Right kidney (tissue), 9 donors: Measurements from ENCODE around the gene ANKRD13A.
A peak's percentile ranks its signal among the peaks of the same experiment; 100 is the strongest.

Experiments
- DNase-seq: peaks from one replicate; pipeline ENCODE4 v3.0.0-alpha.2; 2016
- long read RNA-seq, 8 donors: transcript quantifications; one replicate each; lab custom pipeline, GENCODE V29; 2026

ANKRD13A gene
- long read RNA-seq, donor 1, full-length matches to known transcripts = 6 of 6 reads
- long read RNA-seq, donor 1, partial matches to known transcripts = 0 of 6 reads
- long read RNA-seq, donor 1, other reads (novel, unspliced or antisense) = 0 of 6 reads
- long read RNA-seq, donor 2, full-length matches to known transcripts = 4 of 43 reads
- long read RNA-seq, donor 2, partial matches to known transcripts = 20 of 43 reads
- long read RNA-seq, donor 2, other reads (novel, unspliced or antisense) = 19 of 43 reads
- long read RNA-seq, donor 3, full-length matches to known transcripts = 1 of 12 reads
- long read RNA-seq, donor 3, partial matches to known transcripts = 0 of 12 reads
- long read RNA-seq, donor 3, other reads (novel, unspliced or antisense) = 11 of 12 reads
- long read RNA-seq, donor 4, full-length matches to known transcripts = 3 of 41 reads
- long read RNA-seq, donor 4, partial matches to known transcripts = 22 of 41 reads
- long read RNA-seq, donor 4, other reads (novel, unspliced or antisense) = 16 of 41 reads
- long read RNA-seq, donor 5 = 0 reads
- long read RNA-seq, donor 6, full-length matches to known transcripts = 3 of 3 reads
- long read RNA-seq, donor 6, partial matches to known transcripts = 0 of 3 reads
- long read RNA-seq, donor 6, other reads (novel, unspliced or antisense) = 0 of 3 reads
- long read RNA-seq, donor 7, full-length matches to known transcripts = 5 of 5 reads
- long read RNA-seq, donor 7, partial matches to known transcripts = 0 of 5 reads
- long read RNA-seq, donor 7, other reads (novel, unspliced or antisense) = 0 of 5 reads
- long read RNA-seq, donor 8, full-length matches to known transcripts = 4 of 54 reads
- long read RNA-seq, donor 8, partial matches to known transcripts = 36 of 54 reads
- long read RNA-seq, donor 8, other reads (novel, unspliced or antisense) = 14 of 54 reads

GRCh38 chr12:109998904-109999648 is at the start of gene ANKRD13A:
ANKRD13A (plus strand) TSS chr12:109999430; CDS start chr12:109999689, 259 bp downstream.
- DNase-seq = peak; percentile 98

- no peak for DNase-seq
These were observed 48.6 kb upstream of the ANKRD13A start for GRCh38 chr12:109950625-109951024.

- DNase-seq = no peak
These were observed 48.1 kb upstream of the ANKRD13A start for GRCh38 chr12:109951136-109951535.

- no peak for DNase-seq
These were observed 47.5 kb upstream of the ANKRD13A start for GRCh38 chr12:109951751-109952150.

GRCh38 chr12:109952160-109952858 is 46.9 kb upstream of the ANKRD13A start:
- DNase-seq = no peak

GRCh38 chr12:109952873-109953272 is 46.4 kb upstream of the ANKRD13A start:
- DNase-seq = no peak

GRCh38 chr12:109953656-109954055 is 45.6 kb upstream of the ANKRD13A start:
- no peak for DNase-seq

- no peak for DNase-seq
These were observed 40.9 kb upstream of the ANKRD13A start for GRCh38 chr12:109958374-109958773.

GRCh38 chr12:109959411-109960093 is 39.7 kb upstream of the ANKRD13A start:
- no peak for DNase-seq

- DNase-seq = no peak
These were observed 38.0 kb upstream of the ANKRD13A start for GRCh38 chr12:109961201-109961600.

GRCh38 chr12:109961612-109962011 is 37.6 kb upstream of the ANKRD13A start:
- no peak for DNase-seq

- DNase-seq = no peak
These were observed 36.8 kb upstream of the ANKRD13A start for GRCh38 chr12:109962398-109962797.

GRCh38 chr12:109963330-109963729 is 35.9 kb upstream of the ANKRD13A start:
- DNase-seq = no peak

GRCh38 chr12:109963743-109964429 is 35.3 kb upstream of the ANKRD13A start:
- no peak for DNase-seq

- DNase-seq = no peak
These were observed 32.7 kb upstream of the ANKRD13A start for GRCh38 chr12:109966546-109966945.

GRCh38 chr12:109967383-109968031 is 31.7 kb upstream of the ANKRD13A start:
- no peak for DNase-seq

- DNase-seq = no peak
These were observed 31.2 kb upstream of the ANKRD13A start for GRCh38 chr12:109968032-109968420.

GRCh38 chr12:109968801-109969200 is 30.4 kb upstream of the ANKRD13A start:
- no peak for DNase-seq

GRCh38 chr12:109972821-109973220 is 26.4 kb upstream of the ANKRD13A start:
- DNase-seq = no peak

GRCh38 chr12:109981311-109981710 is 17.9 kb upstream of the ANKRD13A start:
- no peak for DNase-seq
